Ammon's horn (tissue), 1 donor: ENCODE data around the gene RAB33B.
A peak's percentile ranks its signal among the peaks of the same experiment; 100 is the strongest.
"Not testable (repeated sequence)": the region's sequence is repeated elsewhere in the genome, so short reads cannot be mapped to it uniquely, and the experiment has no call there.

Experiments used
- DNase-seq: peaks from one replicate; pipeline ENCODE4 v3.0.0-alpha.2; 2016; ENCODE audit warnings: low spot score

The RAB33B gene

DNA sequence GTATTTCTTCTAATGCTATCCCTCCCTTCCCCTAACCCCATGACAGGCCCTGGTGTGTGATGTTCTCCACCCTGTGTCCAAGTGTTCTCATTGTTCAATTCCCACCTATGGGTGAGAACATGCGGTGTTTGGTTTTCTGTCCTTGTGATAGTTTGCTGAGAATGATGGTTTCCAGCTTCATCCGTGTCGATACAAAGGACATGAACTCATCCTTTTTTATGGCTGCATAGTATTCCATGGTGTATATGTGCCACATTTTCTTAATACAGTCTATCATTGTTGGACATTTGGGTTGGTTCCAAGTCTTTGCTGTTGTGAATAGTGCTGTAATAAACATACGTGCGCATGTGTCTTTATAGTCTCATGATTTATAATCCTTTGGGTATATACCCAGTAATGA, 10.6 kb downstream of the RAB33B start:
- not testable (repeated sequence) for DNase-seq

DNA sequence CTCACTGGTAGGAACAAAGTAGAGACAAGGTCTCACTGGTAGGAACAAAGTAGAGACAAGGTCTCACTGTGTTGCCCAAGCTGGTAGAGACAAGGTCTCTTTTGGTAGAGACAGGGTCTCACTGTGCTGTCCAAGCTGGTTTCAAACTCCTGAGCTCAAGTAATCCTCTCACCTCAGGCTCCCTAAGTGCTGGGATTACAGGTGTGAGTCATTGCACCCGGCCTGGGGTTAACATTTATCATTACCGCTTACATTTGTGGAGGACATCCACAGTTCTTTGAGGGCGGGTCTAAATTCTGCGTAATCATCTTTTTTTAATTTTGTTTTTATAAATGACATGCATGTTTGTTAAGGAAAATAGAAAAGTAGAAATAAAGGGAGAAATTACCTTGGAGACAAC, 12.0 kb downstream of the RAB33B start:
- DNase-seq = no peak

DNA sequence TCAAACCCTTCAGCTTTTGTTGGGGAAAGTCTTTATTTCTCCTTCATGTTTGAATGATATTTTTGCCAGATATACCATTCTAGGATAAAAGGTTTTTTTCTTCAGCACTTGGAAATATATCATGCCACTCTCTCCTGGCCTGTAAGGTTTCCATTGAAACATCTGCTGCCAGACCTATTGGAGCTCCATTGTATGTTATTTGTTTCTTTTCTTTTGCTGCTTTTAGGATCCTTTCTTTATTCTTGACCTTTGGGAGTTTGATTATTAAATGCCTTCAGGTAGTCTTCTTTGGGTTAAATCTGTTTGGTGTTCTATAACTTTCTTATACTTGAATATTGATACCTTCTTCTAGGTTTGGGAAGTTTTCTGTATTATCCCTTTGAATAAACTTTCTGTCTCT, 14.8 kb downstream of the RAB33B start:
- DNase-seq = not testable (repeated sequence)

DNA sequence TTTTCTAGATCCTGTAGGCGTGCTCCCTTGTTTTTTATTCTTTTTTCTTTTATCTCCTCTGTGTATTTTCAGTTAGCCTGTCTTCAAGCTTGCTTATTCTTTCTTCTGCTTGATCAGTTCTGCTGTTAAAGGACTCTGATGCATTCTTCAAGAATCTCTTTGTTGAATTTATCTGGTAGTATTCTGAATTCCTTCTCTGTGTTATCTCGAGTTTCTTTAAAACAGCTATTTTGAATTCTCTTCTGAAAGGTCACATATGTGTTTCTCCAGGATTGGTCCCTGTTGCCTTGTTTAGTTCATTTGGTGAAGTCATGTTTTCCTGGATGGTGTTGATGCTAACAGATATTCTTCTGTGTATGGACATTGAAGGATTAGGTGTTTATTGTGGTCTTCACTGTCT, 15.3 kb downstream of the RAB33B start:
- no peak for DNase-seq

DNA sequence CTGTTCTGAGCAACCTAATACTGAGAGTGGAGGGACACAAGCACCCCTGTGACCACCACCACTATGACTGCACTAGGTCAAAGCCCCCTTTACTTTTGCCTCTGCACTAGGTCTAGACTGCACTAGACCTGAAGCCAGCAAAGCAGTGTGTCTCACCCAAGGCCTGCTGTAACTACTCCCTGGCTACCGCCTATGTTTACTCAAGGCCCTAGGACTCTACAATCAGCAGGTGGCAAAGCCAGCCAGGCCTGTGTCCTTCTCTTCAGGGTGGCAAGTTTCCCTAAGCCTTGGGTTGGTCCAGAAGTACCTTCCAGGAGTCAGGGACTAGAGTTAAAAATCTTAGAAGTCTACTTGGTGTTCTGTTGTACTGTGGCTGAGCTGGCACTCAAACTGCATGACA, 15.9 kb downstream of the RAB33B start:
- no peak for DNase-seq

DNA sequence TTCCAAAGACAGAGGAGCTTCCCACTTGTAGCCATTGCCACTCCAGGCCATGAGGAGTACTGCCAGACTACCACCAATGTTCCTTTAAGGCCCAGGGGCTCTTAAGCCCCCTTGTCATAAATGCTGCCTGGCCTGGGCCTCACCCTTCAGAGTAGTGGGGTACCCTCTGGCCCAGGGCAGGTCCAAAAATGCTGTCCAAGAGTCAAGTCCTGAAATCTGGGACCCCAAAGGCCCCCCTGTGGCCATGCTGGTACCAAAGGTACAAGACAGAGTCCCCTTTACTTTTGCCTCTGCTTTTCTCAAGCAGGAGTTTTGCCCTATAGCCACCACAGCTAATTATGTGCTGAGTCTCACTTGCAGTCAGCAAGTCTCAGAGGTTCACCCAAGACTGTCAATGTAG, 16.4 kb downstream of the RAB33B start:
- no peak for DNase-seq

DNA sequence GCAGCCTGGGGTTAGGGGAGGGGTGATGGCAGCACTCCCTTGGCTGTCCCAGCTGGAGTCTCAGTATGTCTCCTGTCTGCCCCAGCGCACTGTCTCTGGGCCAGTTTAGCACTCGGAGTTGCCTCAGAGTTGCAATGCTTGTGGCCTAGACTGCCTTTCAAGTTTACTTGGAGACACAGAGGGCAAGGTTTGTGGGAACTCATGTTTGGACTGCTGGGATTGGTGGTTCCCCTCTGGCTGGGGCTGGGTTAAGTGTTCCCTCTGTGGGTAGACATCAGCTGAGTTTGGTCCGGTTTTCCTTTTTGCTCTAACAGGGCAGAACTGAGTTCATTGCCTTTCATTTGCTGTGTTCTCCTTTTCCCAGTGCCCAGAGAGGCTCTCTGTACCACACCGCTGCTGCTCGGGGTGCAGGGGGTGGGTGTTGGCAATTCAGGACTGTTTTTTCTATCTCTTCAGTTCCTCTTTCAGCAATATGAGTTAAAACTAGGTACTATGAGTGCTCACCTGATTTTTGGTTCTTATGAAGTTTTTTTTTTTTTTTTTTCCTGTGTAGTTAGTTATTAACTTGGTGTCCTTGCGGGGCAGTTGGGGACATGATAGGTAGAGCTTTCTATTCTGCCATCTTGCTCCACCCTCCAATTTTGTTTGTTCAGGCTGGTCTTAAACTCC, 17.2 kb downstream of the RAB33B start:
- DNase-seq = no peak

DNA sequence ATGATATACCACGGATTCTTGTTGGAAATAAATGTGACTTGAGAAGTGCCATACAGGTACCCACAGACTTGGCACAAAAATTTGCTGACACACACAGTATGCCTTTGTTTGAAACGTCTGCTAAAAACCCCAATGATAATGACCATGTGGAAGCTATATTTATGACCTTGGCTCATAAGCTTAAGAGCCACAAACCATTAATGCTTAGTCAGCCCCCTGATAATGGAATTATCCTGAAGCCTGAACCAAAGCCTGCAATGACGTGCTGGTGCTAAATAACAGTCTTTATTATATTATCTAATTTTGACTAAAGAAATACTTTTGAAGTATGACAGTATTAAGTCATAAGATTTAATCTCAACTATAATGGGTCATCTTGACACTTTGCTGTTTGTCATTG, 18.9 kb downstream of the RAB33B start:
- no peak for DNase-seq

DNA sequence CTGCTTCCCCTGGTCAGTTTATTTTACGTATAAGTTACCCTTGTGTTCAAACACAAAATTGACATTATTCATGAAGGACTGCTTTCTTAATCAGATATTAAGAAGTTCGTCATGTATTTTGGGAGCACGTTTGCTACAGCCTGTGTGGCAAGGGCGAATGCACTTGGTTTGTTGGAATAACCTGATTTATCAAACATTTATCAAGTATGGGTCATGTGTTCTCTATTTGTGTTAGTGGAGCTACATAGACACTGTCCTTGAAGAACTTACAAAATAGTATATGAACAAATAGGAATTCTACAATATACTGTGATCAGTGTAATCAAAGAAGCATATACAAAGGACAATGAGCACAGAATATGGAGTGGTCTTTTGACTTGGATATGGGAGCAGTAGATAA, 22.4 kb downstream of the RAB33B start:
- no peak for DNase-seq

DNA sequence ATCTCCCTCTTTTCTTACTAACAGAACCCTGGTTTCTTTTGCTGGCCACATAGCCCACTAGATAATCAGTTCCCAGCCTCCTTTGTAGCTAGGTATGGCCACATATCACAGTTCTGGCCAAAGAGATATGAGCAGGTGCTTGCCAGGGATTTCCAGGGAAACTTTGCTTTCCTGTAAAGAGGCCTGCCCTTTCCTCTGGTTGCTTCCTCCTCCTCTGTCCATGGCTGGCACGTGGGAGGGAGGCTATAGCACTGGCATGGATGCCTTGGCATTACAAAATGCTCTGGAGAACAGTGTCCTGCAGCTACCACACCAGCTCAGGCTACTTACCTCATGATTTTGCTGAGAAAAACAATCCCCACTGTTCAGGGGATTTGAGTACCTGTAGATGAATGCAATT, 27.5 kb downstream of the RAB33B start:
- no peak for DNase-seq

DNA sequence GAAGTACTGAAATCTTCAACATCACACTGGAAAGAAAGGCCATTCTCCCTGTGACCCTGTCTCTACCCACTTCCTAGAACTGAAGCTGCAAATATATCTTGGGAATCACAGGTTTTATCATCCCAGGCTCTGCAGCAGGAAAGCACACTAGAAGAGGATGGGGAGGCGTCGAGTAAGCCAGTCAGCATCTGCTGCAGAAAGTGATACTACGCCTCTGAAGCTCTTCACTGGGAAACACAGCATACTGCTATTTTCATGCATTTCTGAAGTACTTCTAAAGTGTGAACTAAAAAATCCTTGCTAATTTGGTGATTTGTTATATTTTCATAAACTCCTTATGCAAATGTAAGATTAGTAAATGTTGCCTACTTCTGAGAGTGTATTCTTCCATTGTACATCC, 29.1 kb downstream of the RAB33B start:
- peak; percentile 56 for DNase-seq

DNA sequence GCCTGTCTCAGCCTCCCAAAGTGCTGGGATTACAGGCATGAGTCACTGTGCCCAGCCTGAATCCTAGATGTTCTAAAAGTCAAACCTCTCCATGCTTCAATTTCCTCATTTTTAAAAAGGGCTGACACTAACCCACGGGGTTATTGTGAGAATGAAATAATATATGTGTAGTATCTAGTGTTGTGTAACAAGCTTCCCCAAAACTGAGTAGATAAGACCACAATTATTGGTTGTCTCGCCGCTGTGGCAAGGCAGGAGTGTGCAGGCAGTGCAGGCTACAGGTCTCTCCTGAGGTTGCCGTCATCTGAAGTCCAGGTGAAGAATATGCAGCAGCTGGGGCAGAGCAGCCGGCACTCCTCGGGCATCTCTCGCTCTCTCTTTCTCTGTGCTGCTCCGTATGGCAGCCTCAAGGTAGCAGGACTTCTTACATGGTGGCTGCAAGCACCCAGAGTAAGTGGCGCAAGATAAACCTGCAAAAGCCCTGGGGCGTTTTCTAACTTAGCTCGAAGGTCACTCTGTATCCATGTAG, 30.9 kb downstream of the RAB33B start:
- DNase-seq = no peak

DNA sequence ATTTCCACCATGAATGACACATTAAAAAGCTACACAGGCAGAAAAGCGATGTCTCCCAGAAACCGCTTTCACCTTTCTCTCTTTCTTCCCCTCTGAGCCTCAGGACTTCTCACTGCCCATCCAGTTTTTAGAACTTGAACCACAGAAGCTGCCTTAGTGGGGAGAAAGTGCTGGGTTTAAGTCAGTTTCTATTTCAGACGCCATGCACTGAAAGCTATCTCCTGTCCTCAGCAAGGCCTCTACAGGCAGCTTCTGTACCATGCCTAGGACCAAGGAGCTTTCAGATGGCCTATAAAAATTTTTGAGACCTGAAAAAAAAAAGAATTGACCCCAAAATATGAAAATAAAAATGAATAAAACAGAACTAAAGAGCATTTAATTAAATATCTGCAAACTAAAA, 34.5 kb downstream of the RAB33B start:
- DNase-seq = no peak

DNA sequence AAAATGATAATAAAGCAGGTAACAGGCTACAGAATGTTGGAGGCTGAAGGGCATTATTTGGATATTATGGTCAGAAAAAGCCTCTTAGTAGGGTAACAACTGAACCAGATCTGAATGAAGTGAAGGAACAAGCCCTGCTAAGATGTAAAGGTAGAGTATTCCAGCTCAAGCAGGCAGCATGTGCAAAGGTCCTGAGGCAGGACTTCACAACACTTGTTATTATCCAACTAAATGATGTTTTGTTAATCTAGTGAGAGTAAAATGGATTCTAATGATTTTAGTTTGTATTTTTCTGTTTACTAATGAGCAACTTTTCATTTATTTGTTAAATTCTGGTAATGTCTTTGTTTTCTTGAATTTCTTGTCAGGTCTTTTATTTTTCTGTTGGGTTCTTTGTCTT, 35.7 kb downstream of the RAB33B start:
- DNase-seq = no peak

DNA sequence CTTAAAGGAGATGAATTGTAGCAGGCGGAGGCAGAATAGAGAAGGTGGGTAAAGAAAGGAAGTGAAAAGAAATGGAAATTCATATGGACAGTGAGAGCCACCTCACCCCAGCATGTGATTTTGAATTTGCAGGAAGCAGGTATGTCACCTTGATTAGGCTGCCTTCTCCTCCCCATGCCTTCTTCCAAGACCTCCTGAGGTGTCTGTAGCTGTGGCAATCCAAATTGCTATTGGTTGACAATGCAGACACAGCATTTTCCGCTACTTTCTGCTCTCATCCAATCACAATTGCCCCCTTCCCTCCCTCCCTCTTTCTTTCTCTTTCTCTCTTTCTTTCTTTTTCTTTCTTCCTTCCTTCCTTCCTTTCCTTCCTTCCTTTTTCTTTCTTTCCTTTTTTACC, 38.5 kb downstream of the RAB33B start:
- no peak for DNase-seq

DNA sequence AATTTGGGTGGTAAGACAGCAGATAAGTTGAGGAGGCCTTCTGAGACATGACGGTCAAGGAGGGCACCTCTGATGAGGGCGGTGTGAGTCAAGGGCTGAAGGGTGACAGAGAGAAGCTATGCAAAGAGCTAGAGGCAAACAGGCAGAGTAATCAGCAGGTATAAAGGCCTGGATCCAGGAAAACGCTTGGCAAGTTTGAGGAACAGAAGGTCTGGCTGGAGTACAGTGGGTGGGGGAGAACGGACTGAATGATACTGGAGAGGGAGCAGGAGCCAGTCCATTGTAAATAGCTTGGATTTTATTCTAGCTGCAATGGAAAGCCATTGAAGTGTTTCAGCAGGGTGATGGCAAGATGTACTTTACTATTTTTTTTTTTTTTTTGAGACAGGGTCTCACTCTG, 39.3 kb downstream of the RAB33B start:
- no peak for DNase-seq

DNA sequence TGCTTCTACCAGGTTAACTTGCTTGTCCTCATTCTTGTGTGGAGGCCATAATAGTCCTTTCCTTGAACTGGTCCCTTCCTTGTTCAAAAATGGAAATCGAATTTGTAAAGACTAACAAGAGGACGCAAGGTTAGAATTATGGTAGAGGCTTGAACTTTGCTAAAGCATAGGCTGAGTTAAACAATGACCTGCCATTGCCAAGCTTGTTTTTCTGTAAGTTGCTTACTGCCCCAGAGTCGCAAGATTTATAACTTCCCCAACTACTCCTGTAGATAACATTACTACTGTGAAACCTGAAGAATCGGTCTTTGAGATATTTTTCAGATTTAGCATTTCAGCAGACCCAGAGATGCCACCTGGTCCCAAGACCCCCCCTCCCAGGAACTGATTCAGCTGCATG, 45.3 kb downstream of the RAB33B start:
- DNase-seq = no peak

DNA sequence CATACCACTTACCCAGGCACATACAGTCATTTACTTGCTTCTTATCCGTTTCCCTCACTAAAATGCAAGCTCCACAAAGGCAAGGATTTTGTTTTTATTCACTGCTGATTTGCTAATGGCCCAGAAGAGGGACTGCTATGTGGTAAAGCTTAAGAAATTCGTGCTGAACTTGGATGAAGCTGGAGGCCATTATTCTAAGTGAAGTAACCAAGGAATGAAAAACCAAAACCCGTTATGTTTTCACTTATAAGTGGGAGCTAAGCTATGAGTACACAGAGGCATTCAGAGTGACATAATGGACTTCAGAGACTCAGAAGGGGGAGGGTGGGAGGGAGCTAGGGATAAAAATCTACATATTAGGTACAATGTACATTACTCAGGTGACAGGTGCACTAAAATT, 47.2 kb downstream of the RAB33B start:
- DNase-seq = no peak

DNA sequence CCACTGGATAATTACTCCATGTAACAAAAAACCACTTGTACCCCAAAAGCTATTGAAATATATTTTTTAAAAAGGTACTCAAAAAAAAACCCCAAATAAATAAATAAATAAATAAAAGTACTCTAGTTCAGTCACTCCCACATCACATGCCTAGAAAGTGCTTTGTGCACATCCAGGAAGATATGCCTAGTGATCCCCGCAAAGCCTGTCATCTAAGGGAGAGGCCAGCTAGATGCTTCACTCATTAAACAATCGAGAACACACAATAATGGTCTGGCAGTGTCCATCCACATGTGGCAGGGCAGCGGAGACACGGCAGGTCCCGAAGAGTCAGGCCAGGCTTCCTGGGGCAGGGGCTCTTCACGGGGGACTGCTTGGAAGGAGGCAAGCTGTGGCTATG, 47.6 kb downstream of the RAB33B start:
- DNase-seq = no peak

DNA sequence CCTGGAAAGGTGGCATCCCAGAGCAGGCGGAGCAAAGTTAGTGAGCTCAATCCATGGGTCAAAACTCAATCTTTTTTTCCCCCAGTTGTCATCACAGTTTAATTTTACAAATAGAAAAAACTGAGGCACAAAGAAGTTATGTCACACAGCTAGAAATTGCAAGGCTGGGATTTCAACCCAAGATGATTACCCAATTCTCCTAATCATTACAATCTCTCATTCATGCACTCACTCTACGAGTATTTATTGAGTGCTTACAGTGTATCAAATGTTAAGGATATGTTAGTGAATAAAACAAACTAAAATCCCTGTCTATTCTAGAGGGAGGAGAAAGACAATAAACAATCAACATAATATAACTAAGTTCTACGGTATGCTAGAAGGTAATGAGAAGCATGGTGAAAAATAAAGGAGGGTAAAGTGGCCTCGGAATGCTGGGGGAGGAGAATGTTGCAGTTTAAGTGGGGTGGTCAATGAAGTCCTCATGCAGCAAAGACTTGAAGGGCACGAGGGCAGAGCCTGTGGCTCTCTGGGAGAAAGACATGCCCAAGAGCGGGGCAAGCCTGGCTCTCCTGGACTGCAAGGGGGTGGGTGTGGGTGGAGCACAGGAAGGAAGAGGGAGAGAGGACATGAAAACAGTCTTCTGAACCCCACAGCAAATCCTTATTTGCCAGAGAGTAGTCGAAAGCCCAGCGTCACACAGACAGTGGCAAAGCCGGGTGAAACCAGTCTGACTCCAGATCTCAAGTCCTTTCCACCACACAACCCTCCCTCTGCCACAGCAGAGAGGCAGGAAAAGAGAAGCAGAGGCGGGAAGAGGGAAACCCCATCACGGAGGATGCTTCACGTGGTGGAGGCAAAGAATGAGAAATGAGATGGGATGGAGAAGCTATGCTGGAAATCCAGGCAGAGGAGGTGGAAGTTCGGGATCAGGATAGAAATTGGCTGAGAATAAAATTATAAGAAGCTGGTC, 48.3 kb downstream of the RAB33B start:
- DNase-seq = no peak

DNA sequence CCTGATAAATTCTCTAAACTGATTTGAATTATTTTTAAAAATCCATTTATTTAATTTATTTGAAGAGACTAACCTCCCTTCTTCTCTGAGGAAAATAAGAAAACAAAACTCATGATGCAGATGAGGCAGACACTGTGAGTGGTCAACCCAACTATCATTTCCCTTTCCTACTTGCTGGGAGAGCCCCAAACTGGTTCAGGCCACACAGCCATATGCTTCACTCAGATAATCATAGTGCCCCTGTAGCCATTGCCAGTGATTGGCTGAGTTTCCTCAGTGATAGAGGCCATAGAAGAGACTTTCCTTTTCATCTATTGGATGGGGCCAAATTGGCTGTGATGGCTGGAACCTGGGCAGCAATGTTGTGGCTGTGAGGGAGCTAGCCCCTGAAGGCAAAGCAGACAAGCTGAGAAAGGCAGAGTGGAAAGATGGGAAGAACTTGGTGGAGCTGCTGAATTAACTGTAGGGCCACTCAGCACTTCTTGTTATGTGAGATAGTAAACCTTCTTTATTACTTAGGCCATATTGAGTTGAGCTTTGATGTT, 49.8 kb downstream of the RAB33B start:
- DNase-seq = no peak

DNA sequence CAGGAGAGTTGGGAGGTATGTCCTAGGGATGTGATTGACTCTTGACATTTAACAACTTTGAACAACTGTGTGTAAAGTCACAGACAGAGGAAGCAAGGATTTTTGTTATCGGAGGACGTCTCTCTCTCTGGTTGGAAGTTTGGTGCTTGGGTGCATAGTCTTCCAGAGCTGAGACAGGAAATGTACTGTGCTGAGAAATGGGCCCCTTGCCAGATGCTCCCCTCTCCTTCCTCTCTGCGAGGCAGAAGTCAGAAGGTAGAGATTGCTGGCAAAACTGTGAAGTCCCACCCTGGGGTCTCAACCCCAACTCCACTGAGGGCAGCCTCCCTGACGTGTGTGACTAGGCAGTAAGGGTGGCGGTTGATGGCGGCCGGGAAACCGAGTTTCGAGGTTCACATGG, 52.9 kb downstream of the RAB33B start:
- no peak for DNase-seq
